Loucy (cell line): Measurements from ENCODE around the gene SNAPC3.

Source experiments
- H2AFZ ChIP-seq: fragments of 200-600 bp; sonication (generic); 2 replicates; pipeline ENCODE4 v1.6.0; 2016; ENCODE audit warnings: antibody characterized with exemption, mild to moderate bottlenecking, low read length, moderate library complexity
- H3F3A ChIP-seq: fragments of 200-600 bp; 2 replicates; pipeline ENCODE4 v1.6.0; 2016; ENCODE audit warnings: antibody characterized with exemption, low read depth, mild to moderate bottlenecking
- H3K27me3 ChIP-seq: fragments of 200-600 bp; sonication (generic); 2 replicates; pipeline ENCODE4 v1.6.1; 2014; ENCODE audit warnings: low read length, mild to moderate bottlenecking; ENCODE audit not compliant: insufficient read depth, poor library complexity, severe bottlenecking
- H3K36me3 ChIP-seq: fragments of 200-600 bp; sonication (generic); 2 replicates; pipeline ENCODE4 v1.6.1; 2016; ENCODE audit warnings: low read length; ENCODE audit not compliant: insufficient read depth
- H3K4me1 ChIP-seq: fragments of 200-600 bp; sonication (generic); 2 replicates; pipeline ENCODE4 v1.5.1; 2014; ENCODE audit warnings: low read length, mild to moderate bottlenecking; ENCODE audit not compliant: insufficient read depth, poor library complexity, severe bottlenecking
- H3K4me2 ChIP-seq: fragments of 200-600 bp; sonication (generic); 2 replicates; pipeline ENCODE4 v1.6.0; 2014; ENCODE audit warnings: antibody characterized with exemption, low read length, low read depth, mild to moderate bottlenecking; ENCODE audit not compliant: poor library complexity, severe bottlenecking
- H3K4me3 ChIP-seq: fragments of 200-600 bp; sonication (generic); 2 replicates; pipeline ENCODE4 v1.5.1; 2014; ENCODE audit warnings: low read length, mild to moderate bottlenecking, mixed read lengths; ENCODE audit not compliant: poor library complexity, severe bottlenecking
- H3K79me2 ChIP-seq: fragments of 200-600 bp; sonication (generic); 2 replicates; pipeline ENCODE4 v1.6.1; 2014; ENCODE audit warnings: low read length; ENCODE audit not compliant: insufficient read depth
- H3K9ac ChIP-seq: fragments of 200-600 bp; sonication (generic); 2 replicates; pipeline ENCODE4 v1.6.0; 2014; ENCODE audit warnings: mild to moderate bottlenecking, low read depth, low read length, moderate library complexity; ENCODE audit not compliant: poor library complexity, severe bottlenecking
- H3K9me2 ChIP-seq: fragments of 200-600 bp; sonication (generic); replicated peaks from 2 replicates; pipeline ENCODE4 v1.6.1; 2016; ENCODE audit warnings: low read depth, low read length, mixed read lengths
- H3K9me3 ChIP-seq: fragments of 200-600 bp; sonication (generic); 2 replicates; pipeline ENCODE4 v1.6.1; 2014; ENCODE audit warnings: mild to moderate bottlenecking, antibody characterized with exemption, low read length, low read depth; ENCODE audit not compliant: insufficient read depth
- H4K20me1 ChIP-seq: fragments of 200-600 bp; sonication (generic); 2 replicates; pipeline ENCODE4 v1.6.0; 2014; ENCODE audit warnings: antibody characterized with exemption, low read length, mild to moderate bottlenecking; ENCODE audit not compliant: insufficient read depth, poor library complexity, severe bottlenecking
- CTCF ChIP-seq: fragments of 200-600 bp; sonication (generic); conservative IDR thresholded peaks from 2 replicates; pipeline ENCODE4 v1.5.1; 2014; ENCODE audit warnings: mild to moderate bottlenecking, antibody characterized with exemption, low read length
- EZH2phosphoT487 ChIP-seq: fragments of 200-600 bp; IDR thresholded peaks from 2 replicates; pipeline ENCODE4 v1.6.1; 2018; ENCODE audit warnings: antibody characterized with exemption, mild to moderate bottlenecking, moderate library complexity, borderline replicate concordance

Gene SNAPC3

GRCh38 chr9:15430920-15431844, 8.5 kb downstream of the SNAPC3 start:
- peak overlapping the region; percentile 3 for H3K9ac ChIP-seq
- TF ChIP-seq CTCF (no peak), EZH2phosphoT487 (no peak)
- peaks cover 83% of the 10 kb centered on the region for H4K20me1 ChIP-seq
- H3K79me2 ChIP-seq, result peaks cover 99% of the 10 kb centered on the region
- H3K36me3 ChIP-seq, result peaks cover 35% of the 10 kb centered on the region
- peak overlapping the region; percentile 31 for H3K4me3 ChIP-seq
- H3K9me3 ChIP-seq, result no peaks in the 10 kb centered on the region
- peaks cover 41% of the 10 kb centered on the region for H3K4me1 ChIP-seq
- H3K27me3 ChIP-seq, result no peaks in the 10 kb centered on the region
- no peaks in the 10 kb centered on the region for H3F3A ChIP-seq
- peak overlapping the region; percentile 95 for H3K4me2 ChIP-seq
- H2AFZ ChIP-seq, result no peak overlapping the region
- H3K9me2 ChIP-seq, result no peaks in the 10 kb centered on the region

GRCh38 chr9:15433191-15433590, 10.5 kb downstream of the SNAPC3 start:
- no peaks in the 10 kb centered on the region for H3K27me3 ChIP-seq
- no peaks in the 10 kb centered on the region for H3F3A ChIP-seq
- peaks cover 82% of the 10 kb centered on the region for H4K20me1 ChIP-seq
- no peak overlapping the region for H2AFZ ChIP-seq
- H3K4me1 ChIP-seq, result peaks cover 34% of the 10 kb centered on the region
- no peak overlapping the region for H3K9ac ChIP-seq
- no peak overlapping the region for H3K4me3 ChIP-seq
- no peak overlapping the region for H3K4me2 ChIP-seq
- H3K79me2 ChIP-seq, result peaks cover 99% of the 10 kb centered on the region
- H3K36me3 ChIP-seq, result peaks cover 52% of the 10 kb centered on the region
- no peaks in the 10 kb centered on the region for H3K9me3 ChIP-seq
- no peaks in the 10 kb centered on the region for H3K9me2 ChIP-seq
- TF ChIP-seq CTCF, result no peak
- no peak for TF ChIP-seq EZH2phosphoT487

GRCh38 chr9:15433661-15434060, 11.0 kb downstream of the SNAPC3 start:
- no peak overlapping the region for H3K9ac ChIP-seq
- no peak overlapping the region for H2AFZ ChIP-seq
- no peaks in the 10 kb centered on the region for H3K9me3 ChIP-seq
- peaks cover 53% of the 10 kb centered on the region for H3K36me3 ChIP-seq
- no peak overlapping the region for H3K4me3 ChIP-seq
- no peak overlapping the region for H3K4me2 ChIP-seq
- H3K9me2 ChIP-seq, result no peaks in the 10 kb centered on the region
- peaks cover 99% of the 10 kb centered on the region for H3K79me2 ChIP-seq
- TF ChIP-seq EZH2phosphoT487 (no peak), CTCF (no peak)
- H3F3A ChIP-seq, result no peaks in the 10 kb centered on the region
- peaks cover 31% of the 10 kb centered on the region for H3K4me1 ChIP-seq
- H4K20me1 ChIP-seq, result peaks cover 82% of the 10 kb centered on the region
- no peaks in the 10 kb centered on the region for H3K27me3 ChIP-seq
